Measurements from ENCODE around the gene PCDHA6. TPM values are rescaled to one million over a fixed set of nuclear protein-coding genes. Genes with fewer than 3 reads are reported as not detected.

PCDHA6 gene
- total RNA-seq, 2 experiments from 2014 or later: not detected

- no peaks in the 10 kb centered on the region for H3K79me2 ChIP-seq (ENCODE audit: insufficient read depth, low read depth, low read length)
- no peak overlapping the region for H3K4me3 ChIP-seq (ENCODE audit: low read depth, low read length, poor library complexity, severe bottlenecking)
- TF ChIP-seq EZH2phosphoT487 (IDR thresholded peaks at IDR 0.05; ENCODE audit: borderline replicate concordance, low read depth, low read length) (no peak), CTCF (conservative IDR thresholded peaks at IDR 0.05; ENCODE audit: low read length) (no peak)
- H3K9me3 ChIP-seq (ENCODE audit: low read length): no peaks in the 10 kb centered on the region
- no peak for DNase-seq (ENCODE audit: low spot score)
- BruUV-seq (replicated peaks): no TSS peak
- H2AFZ ChIP-seq (ENCODE audit: low read length): no peak overlapping the region
- 0 out of 2 replicates have a peak, but pooled peaks cover 2% of the 10 kb centered on the region for H3K9me2 ChIP-seq (ENCODE audit: insufficient read depth, low read length)
- H4K20me1 ChIP-seq (ENCODE audit: insufficient read depth, low read length): no peaks in the 10 kb centered on the region
- no peak overlapping the region for H3K27ac ChIP-seq (ENCODE audit: low read depth, low read length, poor library complexity, severe bottlenecking)
- ChIA-PET CTCF (ENCODE audit: unreplicated experiment) (no interaction called here), POLR2A (no interaction called here)
- no peak overlapping the region for H3K4me2 ChIP-seq (ENCODE audit: low read length)
- H3K36me3 ChIP-seq (ENCODE audit: insufficient read depth, low read length): no peaks in the 10 kb centered on the region
- no peaks in the 10 kb centered on the region for H3K4me1 ChIP-seq (ENCODE audit: insufficient read depth, low read length, poor library complexity, severe bottlenecking)
- intact Hi-C loops (cut with micrococcal nuclease; ENCODE audit: unreplicated experiment): no loop called here
Measured at GRCh38 chr5:140796718-140797095, 31.1 kb upstream of the PCDHA6 start.

- intact Hi-C loops (cut with micrococcal nuclease; ENCODE audit: unreplicated experiment): no loop called here
- DNase-seq (ENCODE audit: low spot score): peak; percentile 8
Measured at GRCh38 chr5:140800816-140801493, 26.8 kb upstream of the PCDHA6 start, which contains the start of gene PCDHA3. TSS of gene PCDHA3 (plus strand) at chr5:140801057.

More at GRCh38 chr5:140800816-140801493, 26.8 kb upstream of the PCDHA6 start, which contains the start of gene PCDHA3:
- no peaks in the 10 kb centered on the region for H4K20me1 ChIP-seq (ENCODE audit: insufficient read depth, low read length)
- H2AFZ ChIP-seq (ENCODE audit: low read length): no peak within 1 kb of the TSS
- ChIA-PET POLR2A (no interaction called here), CTCF (ENCODE audit: unreplicated experiment) (no interaction called here)
- H3K36me3 ChIP-seq (ENCODE audit: insufficient read depth, low read length): no peaks in the 10 kb centered on the region
- no TSS peak for BruUV-seq (replicated peaks)
- no peaks in the 10 kb centered on the region for H3K4me1 ChIP-seq (ENCODE audit: insufficient read depth, low read length, poor library complexity, severe bottlenecking)
- H3K9me2 ChIP-seq (ENCODE audit: insufficient read depth, low read length): no peaks in the 10 kb centered on the region
- no peak within 1 kb of the TSS for H3K4me2 ChIP-seq (ENCODE audit: low read length)
- no peak within 1 kb of the TSS for H3K27ac ChIP-seq (ENCODE audit: low read depth, low read length, poor library complexity, severe bottlenecking)
- H3K9me3 ChIP-seq (ENCODE audit: low read length): no peaks in the 10 kb centered on the region
- TF ChIP-seq EZH2phosphoT487 (IDR thresholded peaks at IDR 0.05; ENCODE audit: borderline replicate concordance, low read depth, low read length): no peak
- peak; percentile 67 for TF ChIP-seq CTCF (conservative IDR thresholded peaks at IDR 0.05; ENCODE audit: low read length)
- no peaks in the 10 kb centered on the region for H3K79me2 ChIP-seq (ENCODE audit: insufficient read depth, low read depth, low read length)
- H3K4me3 ChIP-seq (ENCODE audit: low read depth, low read length, poor library complexity, severe bottlenecking): no peak within 1 kb of the TSS
